SK-N-SH (cell line): ENCODE measurements around the gene PELI2.

ENCODE experiments used
- EP300 ChIP-seq, 2 experiments: IDR thresholded peaks; 2 replicates each; pipeline versions ENCODE4 v1.4.0 to v1.6.1; 2012; ENCODE audit warnings: borderline replicate concordance in 1 of 2, low read depth in 1 of 2, low read length in 1 of 2
- EZH2phosphoT487 ChIP-seq: fragments of 200-600 bp; sonication (generic); IDR thresholded peaks from 2 replicates; pipeline ENCODE4 v1.6.1; 2017; ENCODE audit warnings: low read depth, mixed run types, mild to moderate bottlenecking, antibody characterized with exemption, moderate library complexity, borderline replicate concordance
- FOXM1 ChIP-seq: IDR thresholded peaks from 2 replicates; pipeline ENCODE4 v1.4.0; 2012; ENCODE audit warnings: low read depth, mild to moderate bottlenecking
- POLR2AphosphoS5 ChIP-seq: IDR thresholded peaks from 2 replicates; pipeline ENCODE4 v1.6.1; 2012; ENCODE audit warnings: low read depth, low read length
- RFX5 ChIP-seq: IDR thresholded peaks from 2 replicates; pipeline ENCODE4 v1.6.1; 2012; ENCODE audit warnings: mild to moderate bottlenecking, improper control_type of control experiment, low read length
- TAF1 ChIP-seq: IDR thresholded peaks from 2 replicates; pipeline ENCODE4 v1.6.1; 2012; ENCODE audit warnings: low read depth, mild to moderate bottlenecking, low read length, moderate library complexity, borderline replicate concordance
- TF ChIP-seq, protein P1 (sequence below): fragments of 200-600 bp; sonication (generic); IDR thresholded peaks from 2 replicates; pipeline ENCODE4 v1.6.1; 2017; ENCODE audit warnings: antibody characterized with exemption, mild to moderate bottlenecking, moderate library complexity
- TF ChIP-seq, protein P2 (sequence below): IDR thresholded peaks from 2 replicates; pipeline ENCODE4 v1.4.0; 2012; ENCODE audit warnings: low read depth, borderline replicate concordance
- TF ChIP-seq, protein P3 (sequence below): IDR thresholded peaks from 2 replicates; pipeline ENCODE4 v1.6.1; 2012; ENCODE audit warnings: mild to moderate bottlenecking, low read depth, low read length, moderate library complexity
- TF ChIP-seq, protein P4 (sequence below): IDR thresholded peaks from 2 replicates; pipeline ENCODE4 v1.4.0; 2012; ENCODE audit warnings: low read depth

DNA sequence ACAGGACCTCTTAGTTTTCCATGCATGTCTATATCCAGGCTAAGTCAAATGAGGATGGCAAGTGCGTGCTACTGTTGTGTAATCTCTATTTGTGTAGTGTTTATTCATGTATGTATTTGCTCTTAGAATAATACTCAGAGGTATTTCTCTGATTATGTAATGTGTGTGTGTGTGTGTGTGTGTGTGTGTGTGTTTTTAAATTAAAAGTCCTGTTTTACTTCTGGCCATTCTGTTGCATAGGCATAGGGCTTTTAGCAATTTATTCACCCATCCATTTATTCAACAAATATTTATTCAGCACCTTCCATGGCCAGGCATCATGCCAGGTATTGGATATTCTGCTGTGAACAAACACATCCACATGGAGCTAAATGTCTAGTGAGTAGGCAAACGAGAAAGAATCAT, 63.5 kb downstream of the PELI2 start:
- TF ChIP-seq, protein P1, sequence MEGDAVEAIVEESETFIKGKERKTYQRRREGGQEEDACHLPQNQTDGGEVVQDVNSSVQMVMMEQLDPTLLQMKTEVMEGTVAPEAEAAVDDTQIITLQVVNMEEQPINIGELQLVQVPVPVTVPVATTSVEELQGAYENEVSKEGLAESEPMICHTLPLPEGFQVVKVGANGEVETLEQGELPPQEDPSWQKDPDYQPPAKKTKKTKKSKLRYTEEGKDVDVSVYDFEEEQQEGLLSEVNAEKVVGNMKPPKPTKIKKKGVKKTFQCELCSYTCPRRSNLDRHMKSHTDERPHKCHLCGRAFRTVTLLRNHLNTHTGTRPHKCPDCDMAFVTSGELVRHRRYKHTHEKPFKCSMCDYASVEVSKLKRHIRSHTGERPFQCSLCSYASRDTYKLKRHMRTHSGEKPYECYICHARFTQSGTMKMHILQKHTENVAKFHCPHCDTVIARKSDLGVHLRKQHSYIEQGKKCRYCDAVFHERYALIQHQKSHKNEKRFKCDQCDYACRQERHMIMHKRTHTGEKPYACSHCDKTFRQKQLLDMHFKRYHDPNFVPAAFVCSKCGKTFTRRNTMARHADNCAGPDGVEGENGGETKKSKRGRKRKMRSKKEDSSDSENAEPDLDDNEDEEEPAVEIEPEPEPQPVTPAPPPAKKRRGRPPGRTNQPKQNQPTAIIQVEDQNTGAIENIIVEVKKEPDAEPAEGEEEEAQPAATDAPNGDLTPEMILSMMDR: no peak
- no peak for TF ChIP-seq RFX5
- TF ChIP-seq FOXM1: no peak
- TF ChIP-seq, protein P2, sequence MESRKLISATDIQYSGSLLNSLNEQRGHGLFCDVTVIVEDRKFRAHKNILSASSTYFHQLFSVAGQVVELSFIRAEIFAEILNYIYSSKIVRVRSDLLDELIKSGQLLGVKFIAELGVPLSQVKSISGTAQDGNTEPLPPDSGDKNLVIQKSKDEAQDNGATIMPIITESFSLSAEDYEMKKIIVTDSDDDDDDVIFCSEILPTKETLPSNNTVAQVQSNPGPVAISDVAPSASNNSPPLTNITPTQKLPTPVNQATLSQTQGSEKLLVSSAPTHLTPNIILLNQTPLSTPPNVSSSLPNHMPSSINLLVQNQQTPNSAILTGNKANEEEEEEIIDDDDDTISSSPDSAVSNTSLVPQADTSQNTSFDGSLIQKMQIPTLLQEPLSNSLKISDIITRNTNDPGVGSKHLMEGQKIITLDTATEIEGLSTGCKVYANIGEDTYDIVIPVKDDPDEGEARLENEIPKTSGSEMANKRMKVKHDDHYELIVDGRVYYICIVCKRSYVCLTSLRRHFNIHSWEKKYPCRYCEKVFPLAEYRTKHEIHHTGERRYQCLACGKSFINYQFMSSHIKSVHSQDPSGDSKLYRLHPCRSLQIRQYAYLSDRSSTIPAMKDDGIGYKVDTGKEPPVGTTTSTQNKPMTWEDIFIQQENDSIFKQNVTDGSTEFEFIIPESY: no peak
- TF ChIP-seq, protein P3, sequence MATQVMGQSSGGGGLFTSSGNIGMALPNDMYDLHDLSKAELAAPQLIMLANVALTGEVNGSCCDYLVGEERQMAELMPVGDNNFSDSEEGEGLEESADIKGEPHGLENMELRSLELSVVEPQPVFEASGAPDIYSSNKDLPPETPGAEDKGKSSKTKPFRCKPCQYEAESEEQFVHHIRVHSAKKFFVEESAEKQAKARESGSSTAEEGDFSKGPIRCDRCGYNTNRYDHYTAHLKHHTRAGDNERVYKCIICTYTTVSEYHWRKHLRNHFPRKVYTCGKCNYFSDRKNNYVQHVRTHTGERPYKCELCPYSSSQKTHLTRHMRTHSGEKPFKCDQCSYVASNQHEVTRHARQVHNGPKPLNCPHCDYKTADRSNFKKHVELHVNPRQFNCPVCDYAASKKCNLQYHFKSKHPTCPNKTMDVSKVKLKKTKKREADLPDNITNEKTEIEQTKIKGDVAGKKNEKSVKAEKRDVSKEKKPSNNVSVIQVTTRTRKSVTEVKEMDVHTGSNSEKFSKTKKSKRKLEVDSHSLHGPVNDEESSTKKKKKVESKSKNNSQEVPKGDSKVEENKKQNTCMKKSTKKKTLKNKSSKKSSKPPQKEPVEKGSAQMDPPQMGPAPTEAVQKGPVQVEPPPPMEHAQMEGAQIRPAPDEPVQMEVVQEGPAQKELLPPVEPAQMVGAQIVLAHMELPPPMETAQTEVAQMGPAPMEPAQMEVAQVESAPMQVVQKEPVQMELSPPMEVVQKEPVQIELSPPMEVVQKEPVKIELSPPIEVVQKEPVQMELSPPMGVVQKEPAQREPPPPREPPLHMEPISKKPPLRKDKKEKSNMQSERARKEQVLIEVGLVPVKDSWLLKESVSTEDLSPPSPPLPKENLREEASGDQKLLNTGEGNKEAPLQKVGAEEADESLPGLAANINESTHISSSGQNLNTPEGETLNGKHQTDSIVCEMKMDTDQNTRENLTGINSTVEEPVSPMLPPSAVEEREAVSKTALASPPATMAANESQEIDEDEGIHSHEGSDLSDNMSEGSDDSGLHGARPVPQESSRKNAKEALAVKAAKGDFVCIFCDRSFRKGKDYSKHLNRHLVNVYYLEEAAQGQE: no peak
- no peak for TF ChIP-seq TAF1
- TF ChIP-seq, protein P4, sequence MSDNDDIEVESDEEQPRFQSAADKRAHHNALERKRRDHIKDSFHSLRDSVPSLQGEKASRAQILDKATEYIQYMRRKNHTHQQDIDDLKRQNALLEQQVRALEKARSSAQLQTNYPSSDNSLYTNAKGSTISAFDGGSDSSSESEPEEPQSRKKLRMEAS: no peak
- TF ChIP-seq EZH2phosphoT487: no peak
- TF ChIP-seq EP300 (IDR thresholded peaks at IDR 0.05; ENCODE audit: borderline replicate concordance in 1 of 2, low read depth in 1 of 2, low read length in 1 of 2): no peak
- TF ChIP-seq POLR2AphosphoS5: no peak
